GM12865 (cell line): ENCODE measurements around the gene ST6GALNAC4.

Experiments
- DNase-seq: peaks from one replicate; pipeline ENCODE4 v3.0.0; 2010; ENCODE audit warnings: low read depth
- H3K4me3 ChIP-seq: 2 replicates; pipeline ENCODE4 v1.5.1; 2011; ENCODE audit warnings: mild to moderate bottlenecking, low read depth, low read length, control low read depth
- TF ChIP-seq, protein P1 (sequence below): IDR thresholded peaks from 2 replicates; pipeline ENCODE4 v1.5.1; 2011; ENCODE audit warnings: low read length, control low read depth, low read depth, inconsistent platforms; ENCODE audit not compliant: insufficient read depth; ENCODE audit errors: missing control alignments

ST6GALNAC4 gene

DNA sequence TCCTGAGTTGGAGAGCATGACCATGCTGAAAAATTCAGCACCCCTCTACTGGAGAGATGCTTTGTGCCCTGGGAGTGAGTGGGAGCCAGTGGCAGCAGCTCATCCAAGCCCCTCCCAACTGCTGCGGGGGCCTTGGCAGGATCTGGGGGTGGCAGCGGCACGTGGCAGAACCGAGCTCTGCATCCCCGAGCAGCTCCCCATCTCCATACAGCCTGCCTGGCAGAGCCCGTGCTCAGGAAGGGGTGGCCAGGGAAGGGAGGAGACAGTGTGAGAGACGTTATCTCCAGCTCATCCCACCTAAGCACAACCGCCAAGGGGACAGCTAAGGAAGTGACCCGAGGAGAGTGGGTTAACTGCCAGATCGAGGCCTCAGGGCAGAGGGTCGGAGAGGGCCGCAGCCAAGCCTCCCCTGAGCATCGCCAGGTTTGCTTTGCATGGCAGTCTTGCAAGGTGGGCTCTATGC lies 38.0 kb upstream of the ST6GALNAC4 start:
- no peak for DNase-seq
- H3K4me3 ChIP-seq: no peak overlapping the region
- TF ChIP-seq, protein P1, sequence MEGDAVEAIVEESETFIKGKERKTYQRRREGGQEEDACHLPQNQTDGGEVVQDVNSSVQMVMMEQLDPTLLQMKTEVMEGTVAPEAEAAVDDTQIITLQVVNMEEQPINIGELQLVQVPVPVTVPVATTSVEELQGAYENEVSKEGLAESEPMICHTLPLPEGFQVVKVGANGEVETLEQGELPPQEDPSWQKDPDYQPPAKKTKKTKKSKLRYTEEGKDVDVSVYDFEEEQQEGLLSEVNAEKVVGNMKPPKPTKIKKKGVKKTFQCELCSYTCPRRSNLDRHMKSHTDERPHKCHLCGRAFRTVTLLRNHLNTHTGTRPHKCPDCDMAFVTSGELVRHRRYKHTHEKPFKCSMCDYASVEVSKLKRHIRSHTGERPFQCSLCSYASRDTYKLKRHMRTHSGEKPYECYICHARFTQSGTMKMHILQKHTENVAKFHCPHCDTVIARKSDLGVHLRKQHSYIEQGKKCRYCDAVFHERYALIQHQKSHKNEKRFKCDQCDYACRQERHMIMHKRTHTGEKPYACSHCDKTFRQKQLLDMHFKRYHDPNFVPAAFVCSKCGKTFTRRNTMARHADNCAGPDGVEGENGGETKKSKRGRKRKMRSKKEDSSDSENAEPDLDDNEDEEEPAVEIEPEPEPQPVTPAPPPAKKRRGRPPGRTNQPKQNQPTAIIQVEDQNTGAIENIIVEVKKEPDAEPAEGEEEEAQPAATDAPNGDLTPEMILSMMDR: no peak

DNA sequence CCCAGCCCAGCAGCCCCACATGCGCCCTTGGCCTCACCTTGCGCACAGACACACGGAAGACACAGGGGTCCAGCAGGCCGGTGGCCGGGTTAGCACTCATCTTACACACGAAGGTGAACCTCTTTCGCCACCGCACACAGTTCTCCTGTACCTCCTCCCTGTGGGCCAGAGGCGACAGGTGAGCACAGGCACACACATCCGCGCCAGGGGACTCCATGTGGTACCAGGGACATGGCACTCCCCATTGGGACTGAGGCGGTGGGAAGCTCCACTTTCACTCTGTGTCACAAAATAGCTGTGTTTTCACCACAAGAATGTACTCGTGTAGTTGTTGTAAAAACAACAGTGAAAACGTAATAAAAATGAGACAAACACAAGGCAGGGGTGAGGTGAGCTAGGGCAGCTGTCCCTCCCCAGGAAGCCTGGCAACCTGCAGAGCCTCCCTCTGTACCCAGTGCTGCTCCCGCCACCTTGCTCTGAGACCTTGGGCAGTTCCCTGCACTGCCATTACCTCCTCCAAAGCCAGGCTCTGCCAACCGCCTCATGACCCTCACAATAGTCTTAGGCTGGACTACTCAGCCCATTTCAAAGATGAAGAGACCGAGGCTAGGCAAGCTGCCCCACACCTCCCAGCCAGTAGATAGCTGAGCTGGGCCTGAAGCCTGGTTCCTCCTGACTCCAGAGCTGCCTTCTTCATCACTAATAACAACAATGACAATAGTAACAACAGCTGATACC lies 37.1 kb upstream of the ST6GALNAC4 start:
- TF ChIP-seq, protein P1: no peak
- no peak overlapping the region for H3K4me3 ChIP-seq
- DNase-seq: no peak

DNA sequence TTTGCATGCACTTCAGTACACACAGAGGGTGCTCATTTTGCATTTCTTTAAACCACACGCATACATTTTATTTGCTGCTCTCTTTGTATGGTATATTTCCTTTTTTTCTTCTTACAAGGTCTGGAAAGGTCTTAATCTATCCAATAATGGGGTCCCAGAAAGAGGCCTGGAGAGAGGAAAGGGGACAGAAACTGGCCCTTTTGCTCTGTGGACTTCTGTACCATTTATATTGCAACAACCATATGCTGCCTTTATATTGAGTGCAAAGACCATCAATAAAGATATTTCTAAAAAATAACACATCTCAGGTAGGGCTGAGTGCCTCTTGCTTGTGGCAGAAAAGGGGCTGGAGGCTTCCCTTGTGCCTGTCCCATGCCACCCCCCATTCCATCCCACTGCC lies 36.3 kb upstream of the ST6GALNAC4 start:
- no peak for DNase-seq
- H3K4me3 ChIP-seq: no peak overlapping the region
- TF ChIP-seq, protein P1: no peak

DNA sequence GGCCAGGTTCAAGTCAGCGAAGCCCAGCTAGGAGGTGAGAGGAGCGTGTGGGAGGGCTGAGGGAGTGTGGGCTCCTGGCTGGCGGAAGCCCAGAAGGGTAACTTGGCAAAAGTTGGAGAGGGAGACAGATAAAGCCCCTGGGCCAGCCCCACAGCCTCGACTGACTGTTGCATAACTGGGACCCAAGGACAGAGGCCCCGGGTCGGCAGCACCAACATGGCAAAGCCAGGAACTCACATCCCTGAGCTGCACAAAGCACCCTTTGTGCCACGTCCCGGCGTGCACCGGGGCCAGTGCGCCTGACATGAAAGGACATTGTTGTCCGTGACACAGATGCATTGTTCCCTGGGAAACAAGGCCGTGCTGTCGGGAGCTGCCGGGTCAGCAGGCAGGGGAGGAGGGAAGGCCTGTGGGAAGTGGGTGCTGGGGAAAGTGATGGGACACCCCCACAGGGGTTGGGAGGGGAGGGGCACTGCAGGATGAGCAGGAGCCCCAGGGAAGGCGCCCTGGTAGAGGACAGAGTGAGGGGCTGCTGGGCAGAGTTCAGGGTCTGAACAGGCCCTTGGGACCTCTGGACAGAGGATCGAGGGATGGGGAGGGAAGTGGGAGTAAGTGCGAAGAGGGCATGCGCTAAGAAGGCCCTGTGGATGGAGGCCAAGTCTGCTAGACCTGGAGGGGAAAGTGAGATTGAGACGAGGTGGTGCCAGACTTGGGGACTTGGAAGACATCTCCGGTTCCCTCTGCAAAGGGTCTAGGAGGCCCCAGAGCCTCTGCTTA lies 33.9 kb upstream of the ST6GALNAC4 start:
- no peak for DNase-seq

DNA sequence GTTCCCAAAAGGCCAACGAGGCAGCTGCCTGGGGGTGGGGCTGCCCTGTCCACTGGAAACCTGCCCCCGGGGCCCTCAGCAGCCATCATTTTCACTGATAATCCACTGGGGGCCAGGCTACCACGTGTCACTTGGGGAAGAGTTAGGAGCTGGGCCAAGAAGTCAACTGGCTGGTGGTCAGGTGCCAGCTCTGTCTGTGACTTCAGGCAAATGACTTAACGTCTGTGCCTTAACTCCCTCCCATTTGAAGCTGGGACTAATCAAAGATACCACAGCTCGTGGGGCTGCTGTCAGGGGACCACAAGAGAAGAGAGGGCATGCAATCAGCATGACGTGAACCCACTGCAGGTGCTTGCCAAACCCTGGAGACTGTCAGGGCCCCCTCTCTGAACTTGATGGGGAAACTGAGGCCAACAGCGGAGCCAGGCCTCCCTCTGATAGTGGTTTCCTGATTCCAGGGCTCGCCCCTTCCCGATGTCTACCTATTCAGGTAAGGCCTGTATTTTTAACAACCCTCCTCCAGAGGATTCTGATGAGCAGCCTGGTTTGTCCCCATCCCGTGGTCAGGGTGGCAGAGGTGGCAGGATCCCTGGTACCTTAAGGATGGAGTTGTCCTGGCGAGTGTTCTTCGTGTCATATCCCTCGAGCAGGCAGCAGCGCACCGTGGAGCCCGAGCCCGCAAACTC lies 33.1 kb upstream of the ST6GALNAC4 start:
- TF ChIP-seq, protein P1: no peak
- DNase-seq: no peak
- no peak overlapping the region for H3K4me3 ChIP-seq

More for the DNA sequence above, 33.9 kb upstream of the ST6GALNAC4 start:
- H3K4me3 ChIP-seq: no peak overlapping the region
- TF ChIP-seq, protein P1: no peak

DNA sequence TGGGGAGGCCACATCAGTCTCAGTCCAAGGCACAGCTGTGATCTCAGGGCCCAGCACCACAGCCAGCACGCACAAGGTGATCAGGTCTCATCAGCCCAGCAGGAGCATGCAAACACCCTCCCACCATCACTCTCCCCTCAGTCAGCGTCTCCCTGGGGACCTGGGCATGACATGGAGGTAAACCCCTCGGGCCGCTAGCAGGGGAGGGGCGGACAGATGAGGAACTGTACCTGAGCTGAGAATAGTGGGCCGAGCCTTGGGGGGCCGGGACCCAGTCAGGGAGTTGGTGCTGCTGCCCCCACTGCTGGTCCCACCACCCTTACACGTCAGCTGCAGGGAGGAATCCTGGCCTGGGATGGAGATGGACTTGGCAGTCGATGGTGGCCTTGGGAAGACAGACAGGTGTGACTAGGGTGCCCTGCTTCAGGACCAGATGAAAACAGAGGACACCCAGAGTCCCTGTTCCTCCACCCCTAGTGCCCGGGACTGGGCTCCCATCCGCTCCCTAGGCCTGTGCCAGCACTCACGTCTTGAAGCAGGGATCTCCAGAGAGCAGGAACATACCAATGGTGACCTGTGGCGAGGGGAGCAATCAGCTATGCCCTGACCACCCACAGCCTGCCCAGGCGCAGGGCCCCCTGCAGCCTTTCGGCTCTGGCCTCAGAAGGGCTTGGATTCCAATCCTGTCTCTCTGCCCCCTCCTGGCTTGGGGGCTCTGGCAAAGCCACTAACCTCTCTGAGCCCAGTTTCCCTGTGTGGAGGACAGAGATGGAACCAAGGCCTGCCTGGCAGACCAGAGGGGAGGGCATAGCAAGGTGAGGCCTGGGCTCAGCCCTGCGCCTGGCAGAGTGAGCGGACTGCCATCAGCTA lies 31.2 kb upstream of the ST6GALNAC4 start:
- no peak overlapping the region for H3K4me3 ChIP-seq
- TF ChIP-seq, protein P1: no peak
- DNase-seq: no peak
